ENCODE results near the gene CDC73. TPM values are rescaled to one million over a fixed set of nuclear protein-coding genes. Genes with fewer than 3 reads are reported as not detected.

Gene CDC73
- total and polyA plus RNA-seq, 4 donors, result 5.8 to 20.6 (median 12.6) TPM

- Histone ChIP-seq H3K27me3 (ENCODE audit: control insufficient read depth in 4 of 4, insufficient read depth in 4 of 4, low read length in 3 of 4) (no peaks in the 10 kb centered on the region), H3K4me1 (ENCODE audit: control insufficient read depth in 4 of 4, insufficient read depth in 4 of 4, low read length in 3 of 4) (peaks cover 4 to 16% (median 11%) of the 10 kb centered on the region in 4 donors), H3K27ac (ENCODE audit: low read depth in 1 of 2, low read length in 2 of 2) (no peak overlapping the region), H3K4me3 (ENCODE audit: low read depth in 1 of 3, low read length in 3 of 3) (no peak overlapping the region), H3K36me3 (ENCODE audit: control insufficient read depth in 4 of 4, insufficient read depth in 3 of 4, low read depth in 1 of 4, low read length in 3 of 4) (peaks cover 4 to 11% (median 6%) of the 10 kb centered on the region in 4 donors), H3K9me3 (ENCODE audit: control insufficient read depth in 4 of 4, low read length in 3 of 4) (no peaks in the 10 kb centered on the region), H3K9ac (ENCODE audit: low read depth in 1 of 2, low read length in 2 of 2) (no peak overlapping the region)
- DNase-seq (ENCODE audit: low spot score), result no peak
- TF ChIP-seq RXRA (IDR thresholded peaks at IDR 0.05) (no peak), YY1 (IDR thresholded peaks at IDR 0.05) (no peak), CTCF (IDR thresholded peaks at IDR 0.05; ENCODE audit: low read depth, low read length, missing input control) (no peak), HNF4A (conservative IDR thresholded peaks at IDR 0.05) (no peak), ZBTB33 (IDR thresholded peaks at IDR 0.05) (no peak), RAD21 (IDR thresholded peaks at IDR 0.05) (no peak), HNF4G (IDR thresholded peaks at IDR 0.05) (no peak), JUND (IDR thresholded peaks at IDR 0.05) (no peak), NR2F2 (IDR thresholded peaks at IDR 0.05) (no peak), SP1 (IDR thresholded peaks at IDR 0.05) (no peak), EGR1 (IDR thresholded peaks at IDR 0.05; ENCODE audit: low read depth in 2 of 2) (no peak), REST (IDR thresholded peaks at IDR 0.05) (no peak), FOXA1 (IDR thresholded peaks at IDR 0.05) (no peak), GABPA (IDR thresholded peaks at IDR 0.05 in 1 of 2, conservative IDR thresholded peaks at IDR 0.05 in 1 of 2) (no peak)
These were observed 1.9 kb downstream of the CDC73 start for GRCh38 chr1:193123751-193124150.

- Histone ChIP-seq H3K27me3 (ENCODE audit: control insufficient read depth in 4 of 4, insufficient read depth in 4 of 4, low read length in 3 of 4) (no peaks in the 10 kb centered on the region), H3K36me3 (ENCODE audit: control insufficient read depth in 4 of 4, insufficient read depth in 3 of 4, low read depth in 1 of 4, low read length in 3 of 4) (peaks cover 5 to 17% (median 9%) of the 10 kb centered on the region in 4 donors), H3K9me3 (ENCODE audit: control insufficient read depth in 4 of 4, low read length in 3 of 4) (no peaks in the 10 kb centered on the region), H3K9ac (ENCODE audit: low read depth in 1 of 2, low read length in 2 of 2) (no peak overlapping the region), H3K4me1 (ENCODE audit: control insufficient read depth in 4 of 4, insufficient read depth in 4 of 4, low read length in 3 of 4) (peaks cover 4 to 16% (median 11%) of the 10 kb centered on the region in 4 donors), H3K4me3 (ENCODE audit: low read depth in 1 of 3, low read length in 3 of 3) (no peak overlapping the region), H3K27ac (ENCODE audit: low read depth in 1 of 2, low read length in 2 of 2) (no peak overlapping the region)
- WGBS, result 95% methylated on average over 6 of the region's 6 CpGs
- TF ChIP-seq REST (IDR thresholded peaks at IDR 0.05) (no peak), YY1 (IDR thresholded peaks at IDR 0.05) (no peak)
- no peak for DNase-seq (ENCODE audit: low spot score)
These were observed 3.5 kb downstream of the CDC73 start for GRCh38 chr1:193125369-193125768.
